K562 (cell line): ENCODE results near the gene PATL2. TPM values are rescaled to one million over a fixed set of nuclear protein-coding genes. Genes with fewer than 3 reads are reported as not detected.

Experiments
- ATAC-seq: fragments of 200-7000 bp; cut with Tn5 transposase; 3 replicates; pipeline ENCODE4 v1.9.1; 2020; ENCODE audit warnings: moderate library complexity
- BruUV-seq: library from RNA; stranded (reverse); fragments of 400-500 nt; replicated peaks from 2 replicates; lab custom pipeline; 2021; lab: Mats Ljungman, UMichigan
- CTCF ChIA-PET: fragments of 300-600 bp; formaldehyde crosslinking; extraction: SDS; loops from one replicate; lab custom pipeline; 2021; ENCODE audit warnings: low intra/inter-chr PET ratio; lab: Yijun Ruan, JAX
- POLR2A ChIA-PET: fragments of 300-600, 350-650 bp; sonication (Branson Sonifier 250); formaldehyde crosslinking; extraction: SDS; loops from one replicate; lab custom pipeline; 2021; ENCODE audit warnings: antibody characterized with exemption, inconsistent platforms; lab: Yijun Ruan, JAX
- DNase-seq, 4 experiments: peaks; one replicate each; pipeline versions ENCODE4 v3.0.0 to v3.0.0-alpha.2; 2011 to 2018; ENCODE audit warnings: low spot score in 3 of 4, mixed read lengths in 3 of 4; ENCODE audit errors: extremely low read depth in 1 of 4
- FAIRE-seq: peaks from 2 replicates; lab custom pipeline; 2011; peaks lifted over from hg19 to GRCh38; lab: Jason Lieb, UNC
- H2AFZ ChIP-seq: 2 replicates; pipeline ENCODE4 v1.6.0; 2011; ENCODE audit warnings: low read depth, low read length, control low read depth, inconsistent platforms
- H3K27ac ChIP-seq: fragments of 200-600 bp; 3 replicates; pipeline ENCODE4 v1.8.0; 2011; ENCODE audit warnings: low read depth, mild to moderate bottlenecking, control low read depth, inconsistent platforms, low read length, moderate library complexity, mixed read lengths; ENCODE audit errors: extremely low read depth
- H3K27me3 ChIP-seq, 2 experiments: fragments of 300-600 bp in 1 of 2; 2 replicates in 1 of 2; 3 replicates in 1 of 2; pipeline versions ENCODE4 v1.6.0 to v1.8.0; 2011; ENCODE audit warnings: inconsistent platforms in 2 of 2, low read length in 2 of 2, mild to moderate bottlenecking in 1 of 2, mixed read lengths in 1 of 2, moderate library complexity in 1 of 2; ENCODE audit not compliant: control insufficient read depth in 2 of 2, insufficient read depth in 2 of 2
- H3K36me3 ChIP-seq: fragments of 300-600 bp; 3 replicates; pipeline ENCODE4 v1.8.0; 2011; ENCODE audit warnings: mild to moderate bottlenecking, low read length, inconsistent platforms; ENCODE audit not compliant: control insufficient read depth, insufficient read depth
- H3K4me1 ChIP-seq, 2 experiments: fragments of 200-600 bp in 1 of 2; replicated peaks in 1 of 2; 2 replicates in 1 of 2; 3 replicates in 1 of 2; pipeline versions ENCODE4 v1.5.1 to v1.8.0; 2011; ENCODE audit warnings: inconsistent platforms in 2 of 2, low read length in 2 of 2, mild to moderate bottlenecking in 1 of 2, mixed read lengths in 1 of 2, moderate library complexity in 1 of 2; ENCODE audit not compliant: control insufficient read depth in 2 of 2, insufficient read depth in 2 of 2
- H3K4me2 ChIP-seq: 2 replicates; pipeline ENCODE4 v1.6.1; 2011; ENCODE audit warnings: low read length, control low read depth, inconsistent platforms, mixed read lengths; ENCODE audit not compliant: insufficient read depth
- H3K4me3 ChIP-seq: fragments of 200-600 bp; sonication (generic), shearing (Covaris generic); 2 replicates; pipeline ENCODE4 v1.5.1; 2016; ENCODE audit warnings: control low read depth, inconsistent platforms
- H3K79me2 ChIP-seq: fragments of 200-600 bp; 3 replicates; pipeline ENCODE4 v1.8.0; 2011; ENCODE audit warnings: low read length, inconsistent platforms; ENCODE audit not compliant: control insufficient read depth, insufficient read depth
- H3K9ac ChIP-seq, 2 experiments: 2 replicates each; pipeline versions ENCODE4 v1.6.0 to v1.6.1; 2011; ENCODE audit warnings: low read depth in 2 of 2, low read length in 2 of 2, control low read depth in 1 of 2, inconsistent platforms in 1 of 2, mild to moderate bottlenecking in 1 of 2, mixed read lengths in 1 of 2; ENCODE audit not compliant: insufficient read depth in 1 of 2
- H3K9me1 ChIP-seq: one replicate; pipeline ENCODE4 v1.6.0; 2011; ENCODE audit warnings: inconsistent platforms, mild to moderate bottlenecking, low read length, moderate library complexity; ENCODE audit not compliant: control insufficient read depth, insufficient read depth
- H3K9me3 ChIP-seq: replicated peaks from 2 replicates; pipeline ENCODE4 v1.5.1; 2011; ENCODE audit warnings: low read depth, low read length, inconsistent platforms; ENCODE audit not compliant: control insufficient read depth, insufficient read depth
- H4K20me1 ChIP-seq: replicated peaks from 2 replicates; pipeline ENCODE4 v1.6.1; 2011; ENCODE audit warnings: low read length, inconsistent platforms, mixed read lengths; ENCODE audit not compliant: control insufficient read depth, insufficient read depth
- AFF1 ChIP-seq, 2 experiments: fragments of 450-650 bp; IDR thresholded peaks; 2 replicates each; pipeline ENCODE4 v1.6.1; 2018; ENCODE audit warnings: mild to moderate bottlenecking in 2 of 2, low read depth in 1 of 2; ENCODE audit not compliant: partially characterized antibody in 2 of 2
- NR0B1 ChIP-seq: fragments of 450-650 bp; IDR thresholded peaks from one replicate; pipeline ENCODE4 v1.6.1; 2018; ENCODE audit warnings: mild to moderate bottlenecking, moderate library complexity; ENCODE audit not compliant: partially characterized antibody
- NR2F6 ChIP-seq: fragments of 450-650 bp; formaldehyde crosslinking; IDR thresholded peaks from 2 replicates; pipeline ENCODE4 v1.4.0; 2020; ENCODE audit warnings: mild to moderate bottlenecking
- NR3C1 ChIP-seq: sonication (generic); formaldehyde crosslinking; IDR thresholded peaks from 2 replicates; pipeline ENCODE4 v1.8.1; 2022; ENCODE audit warnings: missing genetic modification reagents
- PCBP1 ChIP-seq: fragments of 200-400 bp; formaldehyde crosslinking; IDR thresholded peaks from 2 replicates; pipeline ENCODE4 v1.6.1; 2018; ENCODE audit warnings: mild to moderate bottlenecking, low read depth, low read length; ENCODE audit not compliant: poor library complexity, severe bottlenecking
- RBM25 ChIP-seq: fragments of 200-400 bp; formaldehyde crosslinking; IDR thresholded peaks from 2 replicates; pipeline ENCODE4 v1.6.1; 2018; ENCODE audit warnings: low read length, low read depth, moderate library complexity; ENCODE audit not compliant: severe bottlenecking
- WGBS: fragments of 100-300 bp; shearing (Covaris generic); methylation state at CpG from one replicate; pipeline ENCODE4 v1.1.6; 2016; ENCODE audit warnings: low coverage, mixed read lengths; ENCODE audit not compliant: insufficient coverage; ENCODE audit errors: missing lambda C conversion rate; 5-methylcytosine and 5-hydroxymethylcytosine counted together
- in situ Hi-C: fragments of 300-500 bp; cut with MboI; formaldehyde crosslinking; loops from 4 replicates; pipeline ENCODE4 v1.15.0; 2018; ENCODE audit warnings: inconsistent platforms, mixed read lengths
- intact Hi-C: fragments of 100-400 bp; cut with micrococcal nuclease; formaldehyde crosslinking; loops from 2 replicates; pipeline ENCODE4 v1.14.2; 2022
- polyA plus RNA-seq, 8 experiments: library from polyadenylated mRNA; depleted of rRNA in 4 of 8; stranded (reverse) in 5 of 8; unstranded in 3 of 8; fragments of >200 nt; fragmentation: Nextera tagmentation in 2 of 8; fragmentation: Illumina TruSeq in 1 of 8; extraction: Ambion mirVana in 2 of 8; extraction: Trizol in 1 of 8; gene quantifications; 2 replicates each; pipeline versions ENCODE4 v1.2.1 to v1.2.3, GENCODE V29; 2011 to 2014; ENCODE audit warnings: inconsistent platforms in 1 of 8, missing spikeins in 1 of 8
- total RNA-seq, 7 experiments: library from RNA; depleted of rRNA in 6 of 7; stranded (reverse); fragments of >200 nt in 6 of 7; fragmentation: Illumina TruSeq in 2 of 7; extraction: Trizol in 2 of 7; gene quantifications; 2 replicates each; pipeline versions ENCODE4 v1.2.1 to v1.2.3, GENCODE V29; 2011 to 2021; ENCODE audit warnings: low replicate concordance in 1 of 7
- TF ChIP-seq, protein P1 (sequence below): fragments of 250-450 bp; sonication (Bioruptor Pico); IDR thresholded peaks from 2 replicates; pipeline ENCODE4 v1.5.0; 2020; ENCODE audit warnings: mild to moderate bottlenecking, borderline replicate concordance
- TF ChIP-seq, protein P2 (sequence below): fragments of 150-350 bp; conservative IDR thresholded peaks from 2 replicates; pipeline ENCODE4 v1.6.1; 2014; ENCODE audit warnings: low read length

PATL2 gene
- total and polyA plus RNA-seq, 9 of the 15 experiments (the other 6 are each of a cell fraction or from before 2014, with no cell fraction given): 0.42 to 1.1 (median 0.86) TPM

DNA sequence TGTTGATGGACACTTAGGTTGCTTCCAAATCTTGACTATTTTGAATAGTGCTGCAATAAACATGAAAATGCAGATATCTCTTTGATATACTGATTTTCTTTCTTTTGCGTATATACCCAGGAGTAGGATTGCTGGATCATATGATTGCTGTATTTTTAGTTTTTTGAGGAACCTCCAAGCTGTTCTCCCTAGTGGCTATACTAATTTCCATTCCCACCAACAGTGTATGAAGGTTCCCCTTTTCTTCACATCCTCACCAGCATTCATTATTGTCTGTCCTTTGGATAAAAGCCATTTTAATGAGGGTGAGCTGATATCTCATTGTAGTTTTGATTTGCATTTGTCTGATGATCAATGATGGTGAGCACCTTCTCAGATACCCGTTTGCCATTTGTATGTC is 12.5 kb downstream of the PATL2 start:
- Histone ChIP-seq H3K4me1 (no peaks in the 10 kb centered on the region), H3K36me3 (no peaks in the 10 kb centered on the region), H4K20me1 (no peaks in the 10 kb centered on the region), H3K4me2 (no peak overlapping the region), H3K9me3 (no peaks in the 10 kb centered on the region), H3K4me3 (no peak overlapping the region), H3K27me3 (no peaks in the 10 kb centered on the region), H2AFZ (no peak overlapping the region), H3K27ac (no peak overlapping the region), H3K79me2 (no peaks in the 10 kb centered on the region), H3K9me1 (no peaks in the 10 kb centered on the region), H3K9ac (no peak overlapping the region)
- BruUV-seq: no TSS peak
- 25% methylated on average over 2 of the region's 2 CpGs for WGBS
- in situ Hi-C loops: no loop called here
- ATAC-seq (no peak), DNase-seq (no peak), FAIRE-seq (no peak)
- TF ChIP-seq NR0B1 (no peak), AFF1 (IDR thresholded peaks at IDR 0.05; ENCODE audit: low read depth in 1 of 2, partially characterized antibody in 2 of 2) (peak in 1 of 2 experiments; percentile 88), NR2F6 (CRISPR knock-in tag) (no peak), NR3C1 (CRISPR knock-in tag) (no peak), PCBP1 (no peak), RBM25 (no peak)
- TF ChIP-seq, protein P1, sequence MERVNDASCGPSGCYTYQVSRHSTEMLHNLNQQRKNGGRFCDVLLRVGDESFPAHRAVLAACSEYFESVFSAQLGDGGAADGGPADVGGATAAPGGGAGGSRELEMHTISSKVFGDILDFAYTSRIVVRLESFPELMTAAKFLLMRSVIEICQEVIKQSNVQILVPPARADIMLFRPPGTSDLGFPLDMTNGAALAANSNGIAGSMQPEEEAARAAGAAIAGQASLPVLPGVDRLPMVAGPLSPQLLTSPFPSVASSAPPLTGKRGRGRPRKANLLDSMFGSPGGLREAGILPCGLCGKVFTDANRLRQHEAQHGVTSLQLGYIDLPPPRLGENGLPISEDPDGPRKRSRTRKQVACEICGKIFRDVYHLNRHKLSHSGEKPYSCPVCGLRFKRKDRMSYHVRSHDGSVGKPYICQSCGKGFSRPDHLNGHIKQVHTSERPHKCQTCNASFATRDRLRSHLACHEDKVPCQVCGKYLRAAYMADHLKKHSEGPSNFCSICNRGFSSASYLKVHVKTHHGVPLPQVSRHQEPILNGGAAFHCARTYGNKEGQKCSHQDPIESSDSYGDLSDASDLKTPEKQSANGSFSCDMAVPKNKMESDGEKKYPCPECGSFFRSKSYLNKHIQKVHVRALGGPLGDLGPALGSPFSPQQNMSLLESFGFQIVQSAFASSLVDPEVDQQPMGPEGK (CRISPR knock-in tag): no peak
- TF ChIP-seq, protein P2, sequence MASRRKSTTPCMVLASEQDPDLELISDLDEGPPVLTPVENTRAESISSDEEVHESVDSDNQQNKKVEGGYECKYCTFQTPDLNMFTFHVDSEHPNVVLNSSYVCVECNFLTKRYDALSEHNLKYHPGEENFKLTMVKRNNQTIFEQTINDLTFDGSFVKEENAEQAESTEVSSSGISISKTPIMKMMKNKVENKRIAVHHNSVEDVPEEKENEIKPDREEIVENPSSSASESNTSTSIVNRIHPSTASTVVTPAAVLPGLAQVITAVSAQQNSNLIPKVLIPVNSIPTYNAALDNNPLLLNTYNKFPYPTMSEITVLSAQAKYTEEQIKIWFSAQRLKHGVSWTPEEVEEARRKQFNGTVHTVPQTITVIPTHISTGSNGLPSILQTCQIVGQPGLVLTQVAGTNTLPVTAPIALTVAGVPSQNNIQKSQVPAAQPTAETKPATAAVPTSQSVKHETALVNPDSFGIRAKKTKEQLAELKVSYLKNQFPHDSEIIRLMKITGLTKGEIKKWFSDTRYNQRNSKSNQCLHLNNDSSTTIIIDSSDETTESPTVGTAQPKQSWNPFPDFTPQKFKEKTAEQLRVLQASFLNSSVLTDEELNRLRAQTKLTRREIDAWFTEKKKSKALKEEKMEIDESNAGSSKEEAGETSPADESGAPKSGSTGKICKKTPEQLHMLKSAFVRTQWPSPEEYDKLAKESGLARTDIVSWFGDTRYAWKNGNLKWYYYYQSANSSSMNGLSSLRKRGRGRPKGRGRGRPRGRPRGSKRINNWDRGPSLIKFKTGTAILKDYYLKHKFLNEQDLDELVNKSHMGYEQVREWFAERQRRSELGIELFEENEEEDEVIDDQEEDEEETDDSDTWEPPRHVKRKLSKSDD: no peak
- POLR2A ChIA-PET: interaction anchor here (0.6 to 2.7 kb wide), 2 partner anchors 12 to 38 kb away, joined by 3 to 13 read pairs; partner anchors contain the start of genes B2M, PATL2 and TRIM69
- CTCF ChIA-PET: no interaction called here
- intact Hi-C loops: no loop called here
